NCI-H748 (cell line): ENCODE measurements around the gene DLG5.

Experiments
- DNase-seq: peaks from one replicate; lab custom pipeline; 2025; ENCODE audit not compliant: unreplicated experiment; lab: John Stamatoyannopoulos, UW

The DLG5 gene

DNA sequence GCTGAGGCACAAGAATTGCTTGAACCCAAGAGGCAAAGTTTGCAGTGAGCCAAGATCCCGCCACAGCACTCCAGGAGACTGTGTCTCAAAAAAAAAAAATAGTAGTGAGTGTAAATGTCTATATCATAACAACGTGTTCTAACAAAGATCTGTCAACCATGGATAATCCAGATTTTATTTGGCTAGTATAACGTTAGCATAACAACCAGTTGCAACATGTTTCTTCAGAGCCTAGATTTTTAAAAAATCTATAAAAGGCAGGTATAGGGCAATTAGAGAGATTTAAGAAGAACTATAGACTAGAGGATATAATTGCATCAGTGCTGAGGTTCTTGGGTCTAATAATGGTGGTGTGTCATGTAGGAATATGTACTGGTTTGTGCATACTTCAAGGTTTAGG lies 30.5 kb downstream of the DLG5 start:
- no peak for DNase-seq

DNA sequence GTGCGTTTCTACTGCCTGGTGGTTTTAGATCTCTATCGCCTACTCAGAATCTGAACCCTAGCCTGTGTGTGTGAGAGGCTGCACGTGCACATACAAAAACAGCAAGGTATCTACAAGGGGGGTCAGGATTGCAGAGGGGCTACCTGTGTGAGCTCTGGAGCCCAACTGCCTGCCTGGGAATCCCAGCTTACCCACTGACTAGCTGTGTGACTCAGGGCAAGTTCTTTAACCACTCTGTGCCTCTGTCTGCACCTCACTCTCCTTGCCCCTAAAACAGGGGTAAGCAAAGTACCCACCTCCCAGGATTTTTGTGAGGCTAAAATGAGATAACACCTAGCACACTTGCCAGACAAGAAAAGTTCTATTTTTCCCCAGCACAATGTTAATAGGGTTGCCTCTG lies 32.5 kb downstream of the DLG5 start:
- no peak for DNase-seq

GRCh38 chr10:77893386-77893785 lies 33.2 kb downstream of the DLG5 start:
- DNase-seq: no peak

- no peak for DNase-seq
Measured at GRCh38 chr10:77892761-77893160, 33.8 kb downstream of the DLG5 start.

- DNase-seq: no peak
Measured at GRCh38 chr10:77892021-77892739, 34.4 kb downstream of the DLG5 start.

DNA sequence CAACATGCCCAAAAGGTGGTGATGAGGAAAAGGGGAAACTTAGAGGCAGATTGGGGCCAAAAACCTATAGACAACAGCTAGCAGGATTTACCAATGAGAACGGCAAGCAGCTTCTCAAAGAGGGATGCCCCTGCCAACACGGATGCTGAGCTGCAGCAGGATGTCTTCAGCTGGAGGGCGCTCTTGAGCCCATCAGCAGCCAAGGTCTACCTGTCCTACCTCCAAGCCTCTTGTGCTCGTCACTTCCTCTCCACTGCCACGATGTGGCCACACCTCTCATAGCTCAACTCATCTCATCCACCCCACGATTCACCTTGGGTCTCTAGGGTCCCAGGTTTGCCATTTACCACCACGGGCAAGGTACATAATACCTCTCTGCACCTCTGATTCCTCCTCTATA lies 36.5 kb downstream of the DLG5 start:
- no peak for DNase-seq

DNA sequence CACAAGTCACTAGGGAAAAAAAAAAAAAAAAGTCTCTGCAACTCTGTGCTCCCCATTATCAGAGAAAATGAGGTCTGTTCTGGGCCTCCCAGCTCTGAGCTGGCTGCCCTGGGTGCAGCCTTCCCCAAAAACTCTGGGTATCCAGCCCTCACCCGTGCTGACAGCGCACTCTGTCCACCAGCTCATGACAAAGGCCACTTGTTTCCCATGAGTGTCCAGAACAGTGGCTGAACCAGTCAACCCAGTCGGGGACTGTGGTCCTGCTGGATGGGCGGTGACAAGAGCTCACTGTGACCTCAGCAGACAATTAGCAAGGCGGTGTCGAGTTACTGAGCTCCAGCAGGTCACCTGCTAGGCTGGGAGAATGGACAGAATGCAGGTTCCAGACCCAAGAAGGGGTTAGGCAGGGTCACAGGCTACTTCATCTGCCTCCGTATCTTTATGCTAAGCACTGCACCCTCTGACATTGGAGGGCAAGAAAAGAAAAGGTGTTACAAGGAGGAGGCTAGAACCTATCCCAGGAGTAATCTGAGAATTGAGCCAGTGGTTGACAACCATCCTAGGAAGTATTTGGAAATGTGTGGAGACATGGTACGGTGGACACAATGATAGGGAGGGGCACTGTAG lies 37.2 kb downstream of the DLG5 start:
- peak; percentile 67 for DNase-seq

DNA sequence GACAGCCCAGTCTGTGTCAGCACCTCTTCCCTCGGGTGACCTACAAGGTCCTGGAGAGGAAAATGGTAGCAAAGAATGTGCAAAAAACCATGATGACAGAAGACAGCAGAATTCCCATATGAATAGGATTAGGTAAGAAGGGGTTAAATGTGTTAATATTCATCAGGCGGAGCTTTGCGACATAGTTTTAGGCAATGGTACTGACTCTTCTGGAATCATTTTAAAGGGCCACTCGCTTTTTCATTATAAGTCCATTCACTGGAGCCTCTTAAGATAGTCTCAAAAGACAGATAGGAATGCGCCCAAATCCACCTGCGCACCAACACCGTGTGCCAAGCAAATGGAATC lies 38.2 kb downstream of the DLG5 start:
- no peak for DNase-seq

- peak; percentile 35 for DNase-seq
Measured at GRCh38 chr10:77887631-77888355, 38.8 kb downstream of the DLG5 start.

DNA sequence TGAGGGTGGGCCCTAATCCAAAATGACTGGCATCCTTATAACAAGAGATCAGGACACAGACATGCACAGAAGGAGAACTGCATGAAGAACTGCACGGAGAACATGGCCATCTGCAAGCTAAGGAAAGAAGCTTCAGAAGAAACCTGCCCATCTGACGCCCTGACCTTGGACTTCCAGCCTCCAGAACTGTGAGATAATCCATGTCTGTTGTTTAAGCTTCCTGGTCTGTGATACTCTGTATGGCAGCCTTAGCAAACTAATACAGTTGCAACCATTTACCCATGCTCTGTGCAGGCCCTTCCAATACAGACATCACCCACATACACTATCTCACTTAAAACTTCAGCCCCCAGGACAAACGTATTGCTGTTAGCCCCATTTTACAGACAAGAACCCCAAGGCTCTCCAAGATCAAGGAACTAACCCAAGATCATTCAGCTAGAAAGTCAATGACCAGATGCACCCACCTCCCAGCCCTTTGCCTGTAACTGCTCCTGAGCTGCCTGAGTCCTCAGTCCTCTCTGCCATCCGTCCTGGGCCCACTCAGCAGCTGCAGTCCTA lies 39.7 kb downstream of the DLG5 start:
- no peak for DNase-seq

GRCh38 chr10:77884181-77884580 lies 42.4 kb downstream of the DLG5 start:
- no peak for DNase-seq

DNA sequence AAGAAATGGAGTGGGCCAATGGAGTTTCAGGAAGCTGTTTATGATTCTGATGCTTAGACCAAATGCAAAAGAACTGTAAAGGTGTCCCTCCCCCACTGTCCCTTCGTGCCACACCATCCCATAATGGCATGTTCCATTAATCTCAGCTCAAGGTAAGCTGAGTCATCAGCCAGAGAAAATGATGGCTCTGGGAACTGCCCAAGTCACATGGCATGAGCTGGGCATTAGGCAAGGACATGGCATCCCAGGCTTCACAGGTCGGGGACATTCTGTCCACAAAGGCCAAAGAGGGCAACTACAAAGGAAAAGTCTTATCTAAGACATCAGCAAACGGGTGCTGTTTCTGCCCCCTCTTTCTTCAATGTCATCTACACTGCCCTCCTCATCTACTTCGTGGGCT lies 44.9 kb downstream of the DLG5 start:
- no peak for DNase-seq

GRCh38 chr10:77881222-77881621 lies 45.3 kb downstream of the DLG5 start:
- DNase-seq: no peak

GRCh38 chr10:77879710-77880109 lies 46.8 kb downstream of the DLG5 start:
- DNase-seq: no peak

- no peak for DNase-seq
Measured at GRCh38 chr10:77879065-77879464, 47.5 kb downstream of the DLG5 start.

GRCh38 chr10:77877441-77878344 lies 48.9 kb downstream of the DLG5 start:
- DNase-seq: no peak

DNA sequence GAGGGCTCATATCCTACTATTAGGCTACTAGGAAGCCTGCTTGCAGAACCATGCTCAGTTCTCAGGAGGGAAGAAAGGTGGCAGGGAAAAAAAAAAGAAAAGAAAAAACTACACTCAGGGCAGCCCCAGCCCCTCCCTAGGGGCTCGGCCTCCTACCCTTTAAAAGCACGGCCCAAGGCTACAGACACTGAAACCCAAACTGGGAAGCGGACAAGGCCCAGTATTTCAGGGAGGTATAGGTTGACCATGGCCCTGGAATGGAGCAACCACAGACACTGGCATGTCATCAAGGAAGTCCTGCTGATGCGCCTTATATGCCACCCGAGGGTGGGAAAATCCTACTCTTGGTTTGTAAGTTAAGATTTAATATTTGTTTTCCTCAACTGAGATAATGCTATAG lies 50.8 kb downstream of the DLG5 start:
- DNase-seq: no peak

- DNase-seq: no peak
Measured at GRCh38 chr10:77874872-77875271, 51.7 kb downstream of the DLG5 start.

GRCh38 chr10:77873536-77874380 lies 52.8 kb downstream of the DLG5 start:
- no peak for DNase-seq

- no peak for DNase-seq
Measured at GRCh38 chr10:77872947-77873535, 53.5 kb downstream of the DLG5 start.
